Muscle layer of colon (tissue), 2 donors: ENCODE results near the gene APBB2.

Experiments used
- H3K27ac ChIP-seq: one replicate; pipeline ENCODE4 v1.7.0; 2013; ENCODE audit warnings: low read depth, mild to moderate bottlenecking, low read length, moderate library complexity
- H3K27me3 ChIP-seq, 2 donors: one replicate each; pipeline ENCODE4 v1.7.0; 2013; ENCODE audit warnings: low read length in 2 of 2, mild to moderate bottlenecking in 2 of 2; ENCODE audit not compliant: insufficient read depth in 2 of 2, control insufficient read depth in 1 of 2
- H3K36me3 ChIP-seq: one replicate; pipeline ENCODE4 v1.7.0; 2013; ENCODE audit warnings: mild to moderate bottlenecking, low read length; ENCODE audit not compliant: insufficient read depth
- H3K4me1 ChIP-seq: one replicate; pipeline ENCODE4 v1.7.0; 2013; ENCODE audit warnings: mild to moderate bottlenecking, low read length; ENCODE audit not compliant: insufficient read depth
- H3K4me3 ChIP-seq, 2 donors: one replicate each; pipeline ENCODE4 v1.7.0; 2013; ENCODE audit warnings: low read length in 2 of 2, low read depth in 1 of 2, mild to moderate bottlenecking in 1 of 2, moderate library complexity in 1 of 2
- H3K9ac ChIP-seq: one replicate; pipeline ENCODE4 v1.7.0; 2013; ENCODE audit warnings: low read length
- H3K9me3 ChIP-seq: one replicate; pipeline ENCODE4 v1.7.0; 2013; ENCODE audit warnings: mild to moderate bottlenecking, low read length
- donor health status: abdominal sarcoma.
- donor health status: Adenocarcinoma of cecum.

APBB2 gene

DNA sequence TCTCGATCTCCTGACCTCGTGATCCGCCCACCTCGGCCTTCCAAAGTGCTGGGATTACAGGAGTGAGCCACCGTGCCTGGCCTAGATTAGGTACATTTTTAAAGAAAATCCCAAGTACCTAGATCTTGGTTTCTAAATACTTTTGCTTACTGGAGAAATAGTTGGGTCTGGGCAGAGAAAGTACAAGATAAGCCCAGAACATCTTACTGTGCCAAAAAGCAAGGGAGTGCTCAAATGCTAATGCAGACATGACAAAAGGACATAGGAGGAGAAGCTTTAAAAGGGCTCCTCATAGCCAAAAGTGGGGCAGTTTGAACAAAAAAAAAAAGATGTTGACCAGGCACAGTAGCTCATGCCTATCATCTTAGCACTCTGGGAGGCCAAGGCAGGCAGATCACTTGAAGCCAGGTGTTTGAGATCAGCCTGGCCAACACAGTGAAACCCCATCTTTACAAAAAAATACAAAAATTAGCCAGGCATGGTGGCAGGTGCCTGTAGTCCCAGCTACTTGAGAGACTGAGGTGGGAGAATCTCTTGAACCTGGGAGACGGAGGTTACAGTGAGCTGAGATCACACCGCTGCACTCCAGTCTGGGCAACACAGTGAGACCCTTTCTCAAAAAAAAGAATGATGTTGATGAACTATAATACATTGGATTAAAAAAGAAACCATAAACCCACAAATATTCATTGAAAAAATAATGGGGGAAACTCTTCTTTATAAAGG lies 107.5 kb downstream of the APBB2 start:
- H3K9me3 ChIP-seq, result no peaks in the 10 kb centered on the region
- H3K9ac ChIP-seq, result no peak overlapping the region
- no peak overlapping the region for H3K27ac ChIP-seq
- H3K27me3 ChIP-seq, result no peaks in the 10 kb centered on the region
- no peaks in the 10 kb centered on the region for H3K4me1 ChIP-seq
- no peak overlapping the region for H3K4me3 ChIP-seq
- H3K36me3 ChIP-seq, result no peaks in the 10 kb centered on the region

DNA sequence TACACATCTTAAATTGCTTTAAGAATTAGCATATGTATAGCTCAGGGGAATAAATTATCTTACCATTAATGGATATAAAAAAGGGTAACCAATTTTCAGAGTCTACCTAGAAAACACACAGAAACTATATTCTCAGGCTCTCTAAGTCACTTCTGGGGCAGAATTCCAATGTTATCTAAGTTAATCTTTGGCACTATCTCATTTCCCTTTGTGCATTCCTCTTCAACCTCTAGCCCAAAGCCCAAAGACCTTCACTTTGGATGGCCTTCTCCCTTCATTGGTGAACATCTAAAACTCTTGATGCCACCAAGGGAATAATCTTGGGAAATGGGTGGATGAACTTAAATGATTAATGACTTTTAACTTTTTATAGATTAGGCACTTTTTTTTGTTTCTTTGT lies 108.3 kb downstream of the APBB2 start:
- no peaks in the 10 kb centered on the region for H3K4me1 ChIP-seq
- H3K27me3 ChIP-seq, result no peaks in the 10 kb centered on the region
- H3K4me3 ChIP-seq, result no peak overlapping the region
- H3K9me3 ChIP-seq, result no peaks in the 10 kb centered on the region
- no peak overlapping the region for H3K9ac ChIP-seq
- no peak overlapping the region for H3K27ac ChIP-seq
- no peaks in the 10 kb centered on the region for H3K36me3 ChIP-seq

DNA sequence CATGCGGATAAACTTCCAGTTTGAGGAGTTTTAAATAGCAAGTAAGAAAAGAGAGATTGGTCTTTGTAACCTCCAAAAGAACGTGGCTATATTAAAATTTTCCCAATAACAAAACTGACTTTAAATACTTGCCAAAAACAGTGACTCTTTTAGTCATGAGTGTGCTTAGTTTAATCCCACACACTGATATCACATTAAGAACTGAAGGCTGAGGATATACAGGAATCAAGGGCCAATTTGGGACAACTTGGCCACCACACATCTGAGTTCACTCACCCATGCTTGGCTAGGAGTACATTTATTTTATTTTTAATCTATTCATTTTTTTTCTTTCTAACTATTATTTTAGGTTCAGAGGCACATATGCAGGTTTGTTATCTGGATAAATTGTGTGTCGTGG lies 110.2 kb downstream of the APBB2 start:
- H3K27me3 ChIP-seq, result no peaks in the 10 kb centered on the region
- no peaks in the 10 kb centered on the region for H3K36me3 ChIP-seq
- no peaks in the 10 kb centered on the region for H3K4me1 ChIP-seq
- H3K27ac ChIP-seq, result no peak overlapping the region
- no peak overlapping the region for H3K4me3 ChIP-seq
- no peaks in the 10 kb centered on the region for H3K9me3 ChIP-seq
- no peak overlapping the region for H3K9ac ChIP-seq

DNA sequence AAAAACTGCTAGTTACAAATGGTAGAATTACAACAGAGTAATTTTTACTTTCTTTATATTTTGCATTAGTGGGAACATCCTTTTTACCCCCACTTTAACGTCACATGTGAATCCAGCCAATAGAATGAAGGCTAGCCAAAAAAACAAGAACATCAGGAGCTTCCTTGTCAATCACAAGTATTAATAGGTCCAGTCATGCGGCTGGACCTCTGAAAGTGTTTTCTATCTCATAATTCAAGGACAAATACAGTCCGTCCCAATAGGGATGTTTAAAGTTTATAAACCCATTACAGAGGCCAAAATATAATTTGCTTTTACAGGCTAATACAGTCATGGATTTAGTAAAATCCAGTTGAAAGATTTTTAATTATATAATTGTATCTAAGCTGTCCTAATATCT lies 110.7 kb downstream of the APBB2 start:
- Histone ChIP-seq H3K4me3 (no peak overlapping the region), H3K36me3 (no peaks in the 10 kb centered on the region), H3K27me3 (no peaks in the 10 kb centered on the region), H3K9ac (no peak overlapping the region), H3K9me3 (no peaks in the 10 kb centered on the region), H3K27ac (no peak overlapping the region), H3K4me1 (peaks cover under 1% of the 10 kb centered on the region)

DNA sequence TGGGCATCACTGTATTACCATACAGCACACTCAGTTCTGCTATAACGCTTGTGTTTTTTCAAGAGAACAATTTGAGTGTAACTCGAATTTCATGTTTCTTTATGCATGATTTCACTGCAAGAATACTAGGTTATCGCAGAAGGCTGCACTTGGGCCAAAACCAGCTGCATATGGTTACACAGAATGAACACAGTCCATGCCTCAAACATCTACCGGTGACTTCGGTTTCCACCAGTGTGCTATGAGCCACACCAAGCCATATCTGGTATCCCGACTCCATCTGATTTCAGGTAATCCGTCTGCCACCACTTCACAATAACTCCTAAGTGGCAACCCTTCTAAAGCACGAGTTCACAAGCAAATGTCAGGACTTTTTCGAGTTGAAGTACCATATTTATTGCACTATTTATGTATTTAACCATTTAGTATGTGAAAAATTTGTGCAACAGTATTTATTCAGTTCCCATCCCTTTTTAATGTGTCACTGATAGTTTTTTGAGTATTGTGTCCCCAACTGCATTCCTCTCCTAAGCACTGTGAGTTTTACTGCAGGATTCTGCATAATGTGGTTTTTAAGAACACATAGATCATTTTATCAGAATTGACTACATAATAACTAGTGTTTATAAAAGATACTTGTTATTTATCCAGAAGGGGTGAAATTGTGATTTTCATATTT lies 111.8 kb downstream of the APBB2 start:
- Histone ChIP-seq H3K4me1 (peaks cover 6% of the 10 kb centered on the region), H3K27me3 (no peaks in the 10 kb centered on the region), H3K9ac (no peak overlapping the region), H3K27ac (no peak overlapping the region), H3K36me3 (no peaks in the 10 kb centered on the region), H3K9me3 (no peaks in the 10 kb centered on the region), H3K4me3 (no peak overlapping the region)

DNA sequence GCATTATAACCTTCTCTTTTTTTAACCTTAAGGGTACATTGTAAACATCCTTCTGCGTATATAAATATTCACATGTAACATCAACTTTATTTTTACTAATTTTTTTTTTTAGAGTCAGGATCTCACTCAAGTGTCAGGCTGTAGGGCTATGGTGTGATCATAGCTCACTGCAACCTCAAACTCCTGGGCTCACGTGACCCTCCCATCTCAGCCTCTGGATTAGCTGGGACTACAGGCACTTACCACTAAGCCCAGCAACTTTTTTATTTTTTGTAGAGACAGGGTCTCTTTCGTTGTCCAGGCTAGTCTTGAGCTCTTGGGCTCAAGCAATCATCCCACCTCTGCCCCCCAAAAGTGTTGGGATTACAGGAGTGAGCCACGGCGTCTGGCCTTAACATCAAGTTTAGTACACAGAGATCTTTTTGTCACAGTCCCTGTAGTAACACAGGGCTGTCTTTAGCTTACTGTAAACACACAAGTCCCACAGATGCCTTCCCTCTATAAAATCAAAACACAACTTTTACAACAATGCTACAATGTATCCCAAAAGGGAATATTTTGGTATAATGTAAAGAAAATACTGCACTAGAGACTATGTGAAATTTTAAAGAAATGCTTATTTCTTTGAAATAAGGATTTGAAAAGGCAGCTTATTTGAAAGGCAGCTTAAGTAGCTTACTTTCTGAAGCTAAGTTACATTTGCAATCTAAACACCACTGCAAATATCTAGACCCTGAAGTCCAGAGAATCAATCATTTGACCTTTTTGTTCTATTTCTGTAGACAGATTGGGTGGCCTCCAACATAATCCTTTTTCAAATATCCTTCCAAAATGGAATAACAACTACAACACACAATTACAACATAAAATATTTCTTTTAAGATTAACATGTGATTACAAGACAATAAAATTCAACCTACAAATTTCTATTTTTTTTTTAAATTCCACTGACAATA lies 116.0 kb downstream of the APBB2 start:
- Histone ChIP-seq H3K27ac (no peak overlapping the region), H3K9ac (no peak overlapping the region), H3K36me3 (no peaks in the 10 kb centered on the region), H3K9me3 (no peaks in the 10 kb centered on the region), H3K4me1 (peaks cover 6% of the 10 kb centered on the region), H3K4me3 (no peak overlapping the region), H3K27me3 (no peaks in the 10 kb centered on the region)

DNA sequence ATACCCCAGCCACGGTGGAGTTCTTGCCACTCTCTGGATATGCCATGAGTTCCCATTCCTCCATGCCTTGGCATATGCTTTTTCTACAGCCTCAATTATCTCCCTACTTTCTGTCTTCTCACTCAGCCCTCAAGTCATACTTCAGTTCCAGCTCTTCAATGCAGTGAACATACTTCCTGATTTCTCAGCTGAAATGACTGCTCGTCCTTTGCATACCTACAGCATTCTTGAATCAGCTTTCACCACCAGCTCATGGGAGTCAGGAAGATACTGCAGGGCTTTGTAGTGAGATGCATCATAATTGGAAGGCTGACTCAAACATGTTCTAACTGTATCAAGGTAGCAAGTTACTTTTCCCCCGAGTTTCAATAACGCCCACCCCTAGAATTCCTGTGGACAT lies 118.4 kb downstream of the APBB2 start:
- Histone ChIP-seq H3K9me3 (no peaks in the 10 kb centered on the region), H3K27ac (no peak overlapping the region), H3K4me1 (peaks cover 6% of the 10 kb centered on the region), H3K36me3 (no peaks in the 10 kb centered on the region), H3K4me3 (no peak overlapping the region), H3K9ac (no peak overlapping the region), H3K27me3 (no peaks in the 10 kb centered on the region)

DNA sequence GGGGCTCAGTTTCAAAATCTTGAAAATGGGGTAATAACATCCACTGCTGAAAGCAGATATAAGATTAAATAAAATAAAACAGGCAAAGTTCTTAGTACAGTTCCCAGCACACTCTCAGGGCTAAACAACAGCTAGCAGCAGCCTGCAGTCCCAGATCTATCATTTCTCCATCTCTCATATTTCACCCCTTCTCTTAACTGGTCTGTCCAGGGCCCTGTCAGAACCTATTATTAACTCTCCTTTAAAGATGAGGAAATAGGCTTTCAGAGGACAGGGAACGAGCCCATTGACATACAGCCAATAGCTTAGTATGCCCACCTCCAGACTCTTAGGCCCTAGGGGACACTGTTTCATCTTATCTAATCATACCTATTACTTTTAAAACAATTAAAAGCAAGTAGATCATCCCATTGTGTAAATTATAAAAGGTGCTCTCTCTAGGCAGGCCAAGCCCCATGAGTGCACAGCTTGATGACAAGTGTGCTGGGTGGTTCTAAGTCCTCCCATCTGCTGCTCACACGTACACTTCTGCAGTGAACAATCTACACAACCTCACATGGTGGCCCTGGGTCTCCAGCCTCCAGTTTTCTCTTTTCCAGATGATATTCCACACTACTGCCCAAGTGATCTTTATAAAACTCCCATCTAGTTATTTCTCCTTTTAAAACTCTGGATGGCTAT lies 119.0 kb downstream of the APBB2 start:
- H3K27ac ChIP-seq, result no peak overlapping the region
- H3K9me3 ChIP-seq, result no peaks in the 10 kb centered on the region
- H3K27me3 ChIP-seq, result no peaks in the 10 kb centered on the region
- no peak overlapping the region for H3K9ac ChIP-seq
- no peak overlapping the region for H3K4me3 ChIP-seq
- H3K4me1 ChIP-seq, result peaks cover 6% of the 10 kb centered on the region
- no peaks in the 10 kb centered on the region for H3K36me3 ChIP-seq

DNA sequence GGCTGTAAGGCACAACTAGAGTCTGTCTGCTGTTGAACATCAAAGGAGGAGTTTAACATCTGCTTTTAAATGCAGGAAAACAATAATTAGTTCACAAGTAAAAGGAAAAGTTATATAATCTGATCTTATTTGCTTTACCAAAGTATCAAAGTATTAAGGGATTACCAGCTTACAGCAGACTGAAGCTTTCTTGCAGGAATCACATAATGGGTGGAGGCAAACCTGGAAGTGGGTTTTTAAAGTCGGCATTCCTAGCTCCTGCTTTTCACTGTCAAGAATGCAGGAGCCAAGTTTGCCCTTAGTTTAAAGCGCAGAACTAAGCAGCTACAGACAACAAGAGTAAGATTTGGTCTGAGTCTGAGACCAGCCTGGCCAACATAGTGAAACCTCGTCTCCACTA lies 122.2 kb downstream of the APBB2 start:
- no peaks in the 10 kb centered on the region for H3K9me3 ChIP-seq
- no peaks in the 10 kb centered on the region for H3K27me3 ChIP-seq
- H3K27ac ChIP-seq, result no peak overlapping the region
- H3K4me3 ChIP-seq, result no peak overlapping the region
- H3K36me3 ChIP-seq, result no peaks in the 10 kb centered on the region
- H3K4me1 ChIP-seq, result no peaks in the 10 kb centered on the region
- no peak overlapping the region for H3K9ac ChIP-seq

DNA sequence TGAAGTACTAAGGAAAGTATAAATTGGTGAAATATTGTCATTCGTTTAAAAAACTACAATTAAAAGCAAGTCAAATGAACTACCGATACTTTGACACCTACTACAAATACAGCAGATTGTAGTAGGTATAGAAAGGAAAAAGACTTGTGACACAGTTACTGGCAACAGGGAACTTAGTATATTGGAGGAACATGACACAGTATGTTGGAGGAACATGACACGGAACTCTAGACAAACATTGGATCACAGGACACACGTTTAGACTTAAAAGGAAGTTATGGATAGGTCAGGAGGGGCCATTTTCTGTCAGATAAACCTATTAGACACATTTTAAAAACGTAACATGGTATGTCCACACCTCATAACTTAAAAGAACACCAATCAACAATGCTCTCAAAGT lies 132.5 kb downstream of the APBB2 start:
- Histone ChIP-seq H3K36me3 (no peaks in the 10 kb centered on the region), H3K4me3 (no peak overlapping the region), H3K9ac (no peak overlapping the region), H3K27ac (no peak overlapping the region), H3K4me1 (no peaks in the 10 kb centered on the region), H3K27me3 (no peaks in the 10 kb centered on the region), H3K9me3 (no peaks in the 10 kb centered on the region)

DNA sequence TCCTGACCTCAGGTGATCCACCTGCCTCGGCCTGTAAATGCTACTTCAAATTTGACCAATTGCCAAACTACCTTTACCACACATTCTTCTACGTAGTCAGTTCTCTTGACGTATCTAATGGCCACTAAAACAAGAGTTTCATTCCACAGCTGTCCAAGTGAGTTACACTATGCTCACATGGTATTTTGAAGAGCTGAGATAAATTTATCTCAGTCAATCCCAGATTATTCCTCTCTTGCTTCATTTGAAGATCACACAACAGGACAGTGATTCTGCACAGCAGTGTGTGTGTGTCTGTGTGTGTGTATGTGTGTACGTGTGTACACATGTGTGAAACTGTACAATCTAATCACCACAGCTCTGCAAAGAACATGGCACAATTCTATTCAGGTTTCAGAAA lies 133.4 kb downstream of the APBB2 start:
- Histone ChIP-seq H3K36me3 (no peaks in the 10 kb centered on the region), H3K4me3 (no peak overlapping the region), H3K4me1 (no peaks in the 10 kb centered on the region), H3K27ac (no peak overlapping the region), H3K27me3 (no peaks in the 10 kb centered on the region), H3K9ac (no peak overlapping the region), H3K9me3 (no peaks in the 10 kb centered on the region)
